Common myeloid progenitor, CD34-positive (primary cell): ENCODE data around the gene PTPRE.

Source experiments
- CTCF ChIA-PET: fragments of 350-600 bp; sonication (Branson Sonifier 250); formaldehyde crosslinking; loops from one replicate; lab custom pipeline; 2021; ENCODE audit warnings: antibody characterized with exemption; lab: Charles Lee
- POLR2A ChIA-PET: fragments of 350-600 bp; sonication (Branson Sonifier 250); formaldehyde crosslinking; loops from one replicate; lab custom pipeline; 2021; ENCODE audit warnings: antibody characterized with exemption; lab: Charles Lee
- DNase-seq, 3 donors: peaks; one replicate each; pipeline versions ENCODE4 v3.0.0 to v3.0.0-alpha.2; 2013
- H3K27ac ChIP-seq, 2 experiments: 1 replicate in 1 of 2; 2 replicates in 1 of 2; pipeline ENCODE4 v1.7.0; 2013; ENCODE audit warnings: inconsistent platforms in 2 of 2, low read length in 2 of 2, mild to moderate bottlenecking in 2 of 2, low read depth in 1 of 2, moderate library complexity in 1 of 2; ENCODE audit not compliant: severe bottlenecking in 2 of 2, insufficient read depth in 1 of 2, poor library complexity in 1 of 2
- H3K27me3 ChIP-seq, 5 experiments: replicated peaks in 2 of 5; 1 replicate in 3 of 5; 2 replicates in 2 of 5; pipeline versions ENCODE4 v1.6.1 to v1.7.0; 2013; ENCODE audit warnings: low read length in 4 of 5, mild to moderate bottlenecking in 2 of 5, moderate library complexity in 2 of 5, inconsistent platforms in 1 of 5; ENCODE audit not compliant: insufficient read depth in 5 of 5, control insufficient read depth in 4 of 5
- H3K36me3 ChIP-seq, 4 experiments: 1 replicate in 2 of 4; 2 replicates in 2 of 4; pipeline versions ENCODE4 v1.6.1 to v1.7.0; 2013; ENCODE audit warnings: low read length in 3 of 4, control low read depth in 1 of 4, mild to moderate bottlenecking in 1 of 4; ENCODE audit not compliant: control insufficient read depth in 4 of 4, insufficient read depth in 4 of 4
- H3K4me1 ChIP-seq, 4 experiments: 1 replicate in 3 of 4; 2 replicates in 1 of 4; pipeline versions ENCODE4 v1.6.1 to v1.7.1; 2013; ENCODE audit warnings: low read length in 3 of 4, mild to moderate bottlenecking in 3 of 4, control low read depth in 1 of 4, inconsistent platforms in 1 of 4, moderate library complexity in 1 of 4; ENCODE audit not compliant: control insufficient read depth in 4 of 4, insufficient read depth in 4 of 4; ENCODE audit errors: control extremely low read depth in 1 of 4
- H3K4me3 ChIP-seq, 7 experiments: 1 replicate in 4 of 7; 2 replicates in 3 of 7; pipeline versions ENCODE4 v1.5.1 to v1.7.0; 2013; ENCODE audit warnings: mild to moderate bottlenecking in 7 of 7, low read length in 6 of 7, moderate library complexity in 6 of 7, inconsistent platforms in 2 of 7, low read depth in 2 of 7, control low read depth in 1 of 7; ENCODE audit not compliant: insufficient read depth in 4 of 7, control insufficient read depth in 1 of 7; ENCODE audit errors: extremely low read depth in 1 of 7
- H3K9me3 ChIP-seq, 5 experiments: 1 replicate in 4 of 5; 2 replicates in 1 of 5; pipeline versions ENCODE4 v1.6.1 to v1.7.1; 2013; ENCODE audit warnings: low read length in 4 of 5, mild to moderate bottlenecking in 2 of 5, inconsistent platforms in 1 of 5, low read depth in 1 of 5, moderate library complexity in 1 of 5; ENCODE audit not compliant: control insufficient read depth in 4 of 5, insufficient read depth in 2 of 5; ENCODE audit errors: control extremely low read depth in 1 of 5
- WGBS: methylation state at CpG from one replicate; pipeline ENCODE4 v1.1.5; 2013; ENCODE audit not compliant: insufficient coverage; 5-methylcytosine and 5-hydroxymethylcytosine counted together

Gene PTPRE

DNA sequence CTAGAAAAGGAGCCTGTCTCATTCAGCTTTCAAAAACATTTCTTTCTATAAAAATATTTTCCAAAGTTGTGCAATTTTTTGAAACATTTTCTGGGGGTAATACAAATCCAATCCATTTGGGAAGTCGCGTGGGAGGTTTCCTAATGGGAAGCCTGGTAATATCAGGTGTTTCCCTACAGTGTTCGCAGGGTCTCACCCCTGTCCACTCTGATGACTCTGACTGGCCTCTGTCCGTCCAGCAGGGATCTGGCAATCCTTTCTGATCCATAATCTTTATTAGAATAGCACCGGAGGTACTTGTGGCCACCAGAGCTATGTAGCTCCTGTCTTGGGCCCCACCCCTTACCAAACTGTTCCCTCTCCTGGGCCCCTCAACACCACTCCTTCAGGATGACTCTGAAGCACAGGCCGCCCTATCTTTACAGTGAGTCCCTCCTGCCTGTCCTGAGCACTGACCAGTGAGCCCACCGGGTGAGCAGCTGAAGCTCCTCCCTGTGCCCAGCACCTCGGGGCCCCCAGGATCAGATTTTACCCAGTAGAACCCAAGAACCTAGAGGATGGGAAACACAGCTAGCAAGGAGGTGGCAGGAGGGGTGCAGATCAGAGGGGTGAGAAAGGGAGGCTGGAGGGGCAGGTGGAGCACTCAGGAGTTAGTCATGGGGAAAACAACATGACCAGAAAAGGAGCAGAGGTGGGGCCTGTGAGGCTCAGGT, 84.8 kb downstream of the PTPRE start:
- WGBS: 82% methylated on average over 8 of the region's 8 CpGs
- CTCF ChIA-PET: interaction anchor here (0.8 to 2.2 kb wide), 8 partner anchors 9 to 83 kb away, joined by 3 to 12 read pairs (median 4); no protein-coding TSS in a partner anchor

DNA sequence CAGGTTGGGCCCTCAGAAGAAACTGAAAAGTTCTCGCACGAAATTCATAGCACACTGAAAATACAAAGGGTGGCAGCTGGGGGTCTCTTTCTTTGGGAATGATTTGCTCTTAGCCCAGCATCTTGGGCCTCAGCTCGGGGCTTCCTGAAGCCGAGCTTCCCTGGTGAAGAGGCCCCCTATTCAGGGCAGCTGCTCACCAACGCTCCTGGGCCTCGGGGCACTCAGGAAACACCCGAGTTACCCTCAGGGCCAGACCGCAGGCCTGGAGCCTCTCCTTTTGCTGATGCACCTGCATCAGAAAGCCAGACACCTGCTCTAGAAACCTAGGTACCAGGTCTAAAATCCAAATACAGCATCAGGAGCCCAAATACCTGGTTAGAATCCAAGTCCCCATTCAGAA, 85.5 kb downstream of the PTPRE start:
- 67% methylated on average over 6 of the region's 8 CpGs for WGBS
- Histone ChIP-seq H3K27ac (no peak overlapping the region), H3K36me3 (no peaks in the 10 kb centered on the region), H3K9me3 (no peaks in the 10 kb centered on the region), H3K27me3 (peaks cover 0 to 2% (median 0%) of the 10 kb centered on the region in 5 experiments), H3K4me1 (peaks cover 13 to 49% (median 37%) of the 10 kb centered on the region in 4 experiments), H3K4me3 (no peak overlapping the region)
- CTCF ChIA-PET: interaction anchor here (1.2 to 2.2 kb wide), 5 partner anchors 8 to 23 kb away, joined by 3 to 12 read pairs (median 4); no protein-coding TSS in a partner anchor
- POLR2A ChIA-PET: no interaction called here
- no peak for DNase-seq

More for the DNA sequence above, 84.8 kb downstream of the PTPRE start:
- Histone ChIP-seq H3K27ac (no peak overlapping the region), H3K27me3 (peaks cover 0 to 2% (median 0%) of the 10 kb centered on the region in 5 experiments), H3K36me3 (no peaks in the 10 kb centered on the region), H3K4me1 (peaks cover 13 to 48% (median 37%) of the 10 kb centered on the region in 4 experiments), H3K9me3 (no peaks in the 10 kb centered on the region), H3K4me3 (peak overlapping the region in 3 of 7 experiments; percentile 22 to 48 (median 44))
- POLR2A ChIA-PET: no interaction called here
- DNase-seq: no peak

DNA sequence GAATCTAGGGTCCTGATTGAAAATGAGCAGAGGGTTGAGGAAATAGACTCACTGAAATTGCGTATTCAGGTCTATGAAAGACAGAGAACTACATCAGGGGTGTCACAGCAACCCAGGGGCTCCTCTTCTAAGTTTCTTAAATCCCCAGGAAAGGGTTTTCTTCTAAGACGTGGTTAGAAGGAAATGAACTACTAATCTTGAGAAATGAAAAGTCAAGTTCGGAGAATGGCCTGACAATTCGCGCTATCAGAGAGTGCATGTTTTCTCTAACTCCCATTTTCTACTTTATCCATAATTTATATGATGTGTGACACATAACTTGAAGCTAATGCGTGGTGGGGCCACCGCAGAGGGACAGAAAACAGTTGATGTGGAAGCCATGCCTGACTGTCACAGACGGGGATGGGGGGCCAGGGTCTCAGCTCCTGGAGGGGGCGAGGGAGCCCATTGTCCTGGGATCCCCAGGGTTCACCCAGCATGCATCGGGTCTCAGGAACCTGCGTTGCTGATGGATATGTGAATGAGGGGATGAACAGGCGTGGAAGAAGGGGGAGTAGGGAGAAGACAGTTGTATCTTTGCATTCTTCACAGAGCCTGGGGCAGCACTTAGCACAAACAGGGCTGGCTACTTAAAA, 86.3 kb downstream of the PTPRE start:
- POLR2A ChIA-PET: no interaction called here
- Histone ChIP-seq H3K27me3 (peaks cover 0 to 2% (median 0%) of the 10 kb centered on the region in 5 experiments), H3K27ac (no peak overlapping the region), H3K4me1 (peaks cover 13 to 49% (median 34%) of the 10 kb centered on the region in 4 experiments), H3K36me3 (no peaks in the 10 kb centered on the region), H3K4me3 (no peak overlapping the region), H3K9me3 (no peaks in the 10 kb centered on the region)
- WGBS: 91% methylated on average over 6 of the region's 12 CpGs
- CTCF ChIA-PET: interaction anchor here (1.4 kb wide), 1 partner anchor 18 kb away, joined by 3 read pairs; no protein-coding TSS in a partner anchor
- DNase-seq: no peak

DNA sequence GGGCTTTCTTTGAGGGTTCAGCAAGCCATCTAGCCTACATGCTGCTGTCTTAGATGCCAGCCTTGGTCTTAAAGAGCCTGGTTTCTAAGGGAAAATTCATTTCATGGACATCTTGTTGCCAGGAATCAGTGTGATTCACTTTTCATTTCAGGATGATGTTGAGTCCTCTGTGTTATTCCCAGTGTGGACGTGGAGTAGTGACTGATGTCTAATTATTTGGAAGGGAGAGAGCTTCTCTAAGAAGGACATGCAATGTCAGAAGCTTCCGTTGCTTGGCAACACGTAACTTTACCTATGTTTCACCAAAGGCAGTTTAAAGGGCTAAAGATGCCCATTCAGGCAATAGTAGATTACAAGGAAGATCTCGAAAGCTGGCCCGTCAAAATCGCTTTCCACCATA, 89.0 kb downstream of the PTPRE start:
- POLR2A ChIA-PET: no interaction called here
- H3K4me3 ChIP-seq: no peak overlapping the region
- no peak overlapping the region for H3K27ac ChIP-seq
- peaks cover 0 to 2% (median 0%) of the 10 kb centered on the region in 5 experiments for H3K27me3 ChIP-seq
- H3K9me3 ChIP-seq: no peaks in the 10 kb centered on the region
- no peak for DNase-seq
- H3K36me3 ChIP-seq: no peaks in the 10 kb centered on the region
- CTCF ChIA-PET: interaction anchor here (0.7 to 1.5 kb wide), 4 partner anchors 12 to 96 kb away, joined by 3 to 4 read pairs (median 3); no protein-coding TSS in a partner anchor
- peaks cover 4 to 36% (median 23%) of the 10 kb centered on the region in 4 experiments for H3K4me1 ChIP-seq
- WGBS: 96% methylated on average over 6 of the region's 6 CpGs

DNA sequence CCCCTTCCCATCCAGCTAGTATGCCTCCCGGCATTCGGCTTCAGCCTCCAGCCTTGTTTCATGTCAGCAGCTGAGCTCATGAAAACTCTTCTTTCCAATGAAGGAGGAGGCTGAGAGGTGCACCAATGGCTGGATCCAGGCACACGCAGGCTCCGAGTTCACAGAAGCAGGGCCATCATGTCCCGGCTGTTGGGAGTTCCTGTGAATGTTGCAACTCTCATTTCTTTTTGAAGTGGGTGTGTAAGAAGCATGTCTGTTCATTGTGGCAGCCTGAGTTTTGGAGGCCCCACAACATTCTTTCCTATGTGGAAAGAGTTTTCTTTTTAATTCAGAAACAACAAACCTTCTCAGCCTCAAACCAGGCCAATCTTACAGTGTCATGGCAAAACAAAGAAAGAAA, 89.7 kb downstream of the PTPRE start:
- Histone ChIP-seq H3K27ac (no peak overlapping the region), H3K27me3 (peaks cover 0 to 2% (median 0%) of the 10 kb centered on the region in 5 experiments), H3K36me3 (no peaks in the 10 kb centered on the region), H3K4me1 (peaks cover 0 to 30% (median 17%) of the 10 kb centered on the region in 4 experiments), H3K4me3 (no peak overlapping the region), H3K9me3 (no peaks in the 10 kb centered on the region)
- 90% methylated on average over 5 of the region's 5 CpGs for WGBS
- ChIA-PET CTCF (interaction anchor here (0.8 to 0.9 kb wide), 2 partner anchors 11 to 14 kb away, joined by 3 read pairs; no protein-coding TSS in a partner anchor), POLR2A (no interaction called here)
- DNase-seq: no peak

DNA sequence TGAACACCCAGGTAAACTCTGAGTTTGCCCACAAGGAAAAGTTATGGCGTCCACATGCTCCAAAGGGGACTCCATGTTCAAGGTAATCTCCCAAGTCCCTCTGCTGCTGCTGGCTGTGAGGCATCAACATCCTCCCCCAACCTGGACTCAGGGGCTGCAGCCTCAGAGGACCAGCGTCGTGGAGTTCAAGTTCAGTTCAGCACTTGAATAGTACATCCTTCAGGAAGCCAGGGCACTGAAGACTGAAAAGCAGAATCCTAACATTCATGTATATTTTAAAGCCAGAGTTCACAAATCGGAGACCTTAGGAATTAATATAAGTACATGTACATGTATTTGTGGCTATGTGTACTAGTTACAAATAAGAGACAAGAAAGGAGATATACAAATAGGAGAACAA, 90.4 kb downstream of the PTPRE start:
- 47% methylated on average over 3 of the region's 4 CpGs for WGBS
- CTCF ChIA-PET: no interaction called here
- peaks cover 0 to 23% (median 10%) of the 10 kb centered on the region in 4 experiments for H3K4me1 ChIP-seq

More for the DNA sequence above, 90.4 kb downstream of the PTPRE start:
- Histone ChIP-seq H3K36me3 (no peaks in the 10 kb centered on the region), H3K4me3 (no peak overlapping the region), H3K27ac (no peak overlapping the region), H3K27me3 (peaks cover 0 to 2% (median 0%) of the 10 kb centered on the region in 5 experiments), H3K9me3 (no peaks in the 10 kb centered on the region)
- DNase-seq: no peak
- POLR2A ChIA-PET: no interaction called here
